HepG2 (cell line): ENCODE results near the gene LRIG1. TPM values are rescaled to one million over a fixed set of nuclear protein-coding genes. Genes with fewer than 3 reads are reported as not detected.

Source experiments
- ATAC-seq: fragments of 200-7000 bp; cut with Tn5 transposase; 3 replicates; pipeline ENCODE4 v1.9.1; 2020; ENCODE audit warnings: mild to moderate bottlenecking, moderate library complexity
- BruUV-seq: library from RNA; stranded (reverse); fragments of 400-500 nt; replicated peaks from 2 replicates; lab custom pipeline; 2021; lab: Mats Ljungman, UMichigan
- CTCF ChIA-PET: fragments of 300-600 bp; formaldehyde crosslinking; extraction: SDS; loops from one replicate; lab custom pipeline; 2021; ENCODE audit warnings: low total read pairs, inconsistent platforms, low intra/inter-chr PET ratio; lab: Yijun Ruan, JAX
- POLR2A ChIA-PET: fragments of 350-600 bp; sonication (Branson Sonifier 250); formaldehyde crosslinking; loops from one replicate; lab custom pipeline; 2020; ENCODE audit warnings: antibody characterized with exemption, inconsistent platforms; lab: Yijun Ruan, JAX
- DNase-seq: peaks from one replicate; pipeline ENCODE4 v3.0.0-alpha.2; 2015; ENCODE audit warnings: low spot score
- FAIRE-seq: peaks from 3 replicates; lab custom pipeline; 2011; peaks lifted over from hg19 to GRCh38; lab: Jason Lieb, UNC
- H2AFZ ChIP-seq: one replicate; pipeline ENCODE4 v1.6.1; 2011; ENCODE audit warnings: low read length, inconsistent platforms
- H3K27ac ChIP-seq: fragments of 300-600 bp; 3 replicates; pipeline ENCODE4 v1.8.0; 2011; ENCODE audit warnings: mixed run types, mild to moderate bottlenecking, mixed read lengths, low read length, inconsistent platforms; ENCODE audit not compliant: insufficient read depth; ENCODE audit errors: extremely low read length
- H3K27me3 ChIP-seq, 2 experiments: fragments of 200-600 bp in 1 of 2; 2 replicates in 1 of 2; 3 replicates in 1 of 2; pipeline versions ENCODE4 v1.6.0 to v1.8.0; 2011; ENCODE audit warnings: low read length in 2 of 2, mild to moderate bottlenecking in 2 of 2, moderate library complexity in 2 of 2, inconsistent platforms in 1 of 2; ENCODE audit not compliant: insufficient read depth in 2 of 2, control insufficient read depth in 1 of 2
- H3K36me3 ChIP-seq, 2 experiments: fragments of 200-600 bp in 1 of 2; replicated peaks in 1 of 2; 2 replicates in 1 of 2; 3 replicates in 1 of 2; pipeline versions ENCODE4 v1.5.1 to v1.8.0; 2011; ENCODE audit warnings: low read length in 2 of 2, inconsistent platforms in 1 of 2; ENCODE audit not compliant: insufficient read depth in 2 of 2, control insufficient read depth in 1 of 2
- H3K4me1 ChIP-seq: 2 replicates; pipeline ENCODE4 v1.5.1; 2012; ENCODE audit warnings: low read length, inconsistent platforms; ENCODE audit not compliant: insufficient read depth
- H3K4me2 ChIP-seq: 2 replicates; pipeline ENCODE4 v1.6.0; 2011; ENCODE audit warnings: low read depth, low read length, inconsistent platforms
- H3K4me3 ChIP-seq, 3 experiments: fragments of 200-600 bp in 1 of 3; sonication (generic), shearing (Covaris generic) in 1 of 3; replicated peaks in 1 of 3; 2 replicates each; pipeline ENCODE4 v1.5.1; 2011 to 2016; ENCODE audit warnings: low read length in 3 of 3, inconsistent platforms in 2 of 3, low read depth in 2 of 3, mild to moderate bottlenecking in 2 of 3, control low read depth in 1 of 3, mixed read lengths in 1 of 3; ENCODE audit not compliant: insufficient read depth in 1 of 3
- H3K79me2 ChIP-seq: one replicate; pipeline ENCODE4 v1.6.1; 2011; ENCODE audit warnings: low read length, inconsistent platforms; ENCODE audit not compliant: insufficient read depth
- H3K9ac ChIP-seq: 2 replicates; pipeline ENCODE4 v1.6.0; 2011; ENCODE audit warnings: mild to moderate bottlenecking, low read depth, low read length, inconsistent platforms; ENCODE audit not compliant: insufficient read depth
- H3K9me3 ChIP-seq: 2 replicates; pipeline ENCODE4 v1.5.1; 2012; ENCODE audit warnings: mild to moderate bottlenecking, low read length
- H4K20me1 ChIP-seq: 2 replicates; pipeline ENCODE4 v1.6.0; 2011; ENCODE audit warnings: inconsistent platforms, mild to moderate bottlenecking, low read length, moderate library complexity; ENCODE audit not compliant: insufficient read depth
- HES4 ChIP-seq: sonication (generic); formaldehyde crosslinking; IDR thresholded peaks from 2 replicates; pipeline ENCODE4 v1.9.0; 2021; ENCODE audit warnings: mild to moderate bottlenecking, missing genetic modification reagents, borderline replicate concordance
- MEIS1 ChIP-seq: sonication (generic); formaldehyde crosslinking; IDR thresholded peaks from 2 replicates; pipeline ENCODE4 v1.9.0; 2021; ENCODE audit warnings: mild to moderate bottlenecking, missing genetic modification reagents, moderate library complexity, borderline replicate concordance
- PRMT3 ChIP-seq: sonication (generic); formaldehyde crosslinking; IDR thresholded peaks from 2 replicates; pipeline ENCODE4 v1.8.1; 2022; ENCODE audit warnings: low read depth, mild to moderate bottlenecking, moderate library complexity, missing genetic modification reagents, borderline replicate concordance
- TBX3 ChIP-seq: fragments of 450-650 bp; IDR thresholded peaks from 2 replicates; pipeline ENCODE4 v1.6.1; 2017; ENCODE audit warnings: antibody characterized with exemption, mild to moderate bottlenecking, inconsistent platforms, borderline replicate concordance
- ZBTB21 ChIP-seq: sonication (generic); formaldehyde crosslinking; IDR thresholded peaks from 2 replicates; pipeline ENCODE4 v1.4.0; 2020; ENCODE audit warnings: missing genetic modification reagents
- ZNF431 ChIP-seq: sonication (generic); formaldehyde crosslinking; IDR thresholded peaks from 2 replicates; pipeline ENCODE4 v1.9.0; 2022; ENCODE audit warnings: missing genetic modification reagents, low read depth, mild to moderate bottlenecking, borderline replicate concordance
- ZNF629 ChIP-seq: sonication (generic); formaldehyde crosslinking; conservative IDR thresholded peaks from 2 replicates; pipeline ENCODE4 v1.5.0; 2020; ENCODE audit warnings: missing genetic modification reagents
- WGBS: methylation state at CpG from one replicate; pipeline ENCODE4 v1.1.6; 2017; ENCODE audit warnings: low lambda C conversion rate; 5-methylcytosine and 5-hydroxymethylcytosine counted together
- in situ Hi-C: cut with HindIII; loops from 2 replicates; pipeline ENCODE4 v1.10.0; 2017; ENCODE audit warnings: low pct_unique_long_range_greater_than_20kb; ENCODE audit not compliant: extremely low pct_ligation_motif_present
- intact Hi-C: fragments of 100-400 bp; cut with micrococcal nuclease; formaldehyde crosslinking; loops from one replicate; pipeline ENCODE4 v1.10.0; 2022; ENCODE audit not compliant: unreplicated experiment
- polyA plus RNA-seq, 8 experiments: library from polyadenylated mRNA; depleted of rRNA in 3 of 8; stranded (reverse) in 7 of 8; unstranded in 1 of 8; fragments of >200 nt; fragmentation: Illumina TruSeq in 4 of 8; extraction: Trizol in 4 of 8; gene quantifications; 2 replicates each; pipeline versions ENCODE4 v1.2.1 to v1.2.3, GENCODE V29; 2011 to 2016; ENCODE audit warnings: low read depth in 4 of 8, missing spikeins in 1 of 8, mixed read lengths in 1 of 8; ENCODE audit not compliant: insufficient read depth in 1 of 8
- total RNA-seq, 5 experiments: library from RNA; depleted of rRNA; stranded (reverse); fragments of >200 nt; fragmentation: Illumina TruSeq; extraction: Trizol; gene quantifications; 2 replicates each; pipeline ENCODE4 v1.2.3, GENCODE V29; 2016; ENCODE audit warnings: low read depth in 1 of 5
- TF ChIP-seq, protein P1 (sequence below): sonication (generic); formaldehyde crosslinking; IDR thresholded peaks from 2 replicates; pipeline ENCODE4 v1.5.0; 2020; ENCODE audit warnings: missing genetic modification reagents

LRIG1 gene
- total and polyA plus RNA-seq, 2 of the 13 experiments (the other 11 are each of a cell fraction or from before 2014, with no cell fraction given): 17.8 to 24.8 TPM

GRCh38 chr3:66506154-66506553 lies 5.3 kb upstream of the LRIG1 start:
- no peak for FAIRE-seq
- H3K4me1 ChIP-seq: peaks cover 37% of the 10 kb centered on the region
- ChIA-PET POLR2A (interaction anchor here (2.7 kb wide), 1 partner anchor 25 kb away, joined by 9 read pairs; no protein-coding TSS in a partner anchor), CTCF (no interaction called here)
- no peaks in the 10 kb centered on the region for H3K9me3 ChIP-seq
- H3K4me3 ChIP-seq: no peak overlapping the region
- peaks cover 0 to 14% of the 10 kb centered on the region in 2 experiments; a peak in 3 of 5 replicates for H3K27me3 ChIP-seq
- H3K27ac ChIP-seq: no peak overlapping the region
- ATAC-seq: no peak
- DNase-seq: no peak
- H4K20me1 ChIP-seq: no peaks in the 10 kb centered on the region
- H3K36me3 ChIP-seq: no peaks in the 10 kb centered on the region
- H3K79me2 ChIP-seq: no peaks in the 10 kb centered on the region
- H3K9ac ChIP-seq: no peak overlapping the region
- BruUV-seq: no TSS peak
- WGBS: 79% methylated on average over 6 of the region's 6 CpGs
- intact Hi-C loops: loop anchor here (10.0 kb wide), 1 partner anchor 231 kb away; no protein-coding TSS in a partner anchor
- no peak overlapping the region for H3K4me2 ChIP-seq
- in situ Hi-C loops: no loop called here
- TF ChIP-seq PRMT3 (CRISPR knock-in tag): no peak
- peak; percentile 77 for TF ChIP-seq ZNF629 (CRISPR knock-in tag)
- no peak overlapping the region for H2AFZ ChIP-seq

GRCh38 chr3:66504850-66505641 lies 4.2 kb upstream of the LRIG1 start:
- BruUV-seq: no TSS peak
- Histone ChIP-seq H3K36me3 (no peaks in the 10 kb centered on the region), H3K27me3 (peaks cover 0 to 14% of the 10 kb centered on the region in 2 experiments; a peak in 3 of 5 replicates), H3K27ac (no peak overlapping the region), H3K9me3 (no peaks in the 10 kb centered on the region), H2AFZ (no peak overlapping the region), H3K79me2 (peaks cover under 1% of the 10 kb centered on the region), H4K20me1 (no peaks in the 10 kb centered on the region), H3K4me2 (peak overlapping the region; percentile 54), H3K9ac (no peak overlapping the region), H3K4me1 (peaks cover 37% of the 10 kb centered on the region), H3K4me3 (peak overlapping the region in 1 of 3 experiments; percentile 27; a peak in 1 of 6 replicates)
- intact Hi-C loops: loop anchor here (5.0 to 10.0 kb wide), 3 partner anchors 63 to 317 kb away; no protein-coding TSS in a partner anchor
- ATAC-seq: no peak
- FAIRE-seq: no peak
- in situ Hi-C loops: no loop called here
- POLR2A ChIA-PET: interaction anchor here (0.6 to 2.7 kb wide), 4 partner anchors 24 to 505 kb away, joined by 3 to 9 read pairs (median 4); no protein-coding TSS in a partner anchor
- CTCF ChIA-PET: no interaction called here
- WGBS: 5% methylated on average over 7 of the region's 7 CpGs
- no peak for DNase-seq
- TF ChIP-seq HES4 (CRISPR knock-in tag) (no peak), ZBTB21 (CRISPR knock-in tag) (peak; percentile 22; the same call in 1 of the 2 replicates), MEIS1 (CRISPR knock-in tag) (no peak), ZNF431 (CRISPR knock-in tag) (no peak), TBX3 (no peak)
- TF ChIP-seq, protein P1, sequence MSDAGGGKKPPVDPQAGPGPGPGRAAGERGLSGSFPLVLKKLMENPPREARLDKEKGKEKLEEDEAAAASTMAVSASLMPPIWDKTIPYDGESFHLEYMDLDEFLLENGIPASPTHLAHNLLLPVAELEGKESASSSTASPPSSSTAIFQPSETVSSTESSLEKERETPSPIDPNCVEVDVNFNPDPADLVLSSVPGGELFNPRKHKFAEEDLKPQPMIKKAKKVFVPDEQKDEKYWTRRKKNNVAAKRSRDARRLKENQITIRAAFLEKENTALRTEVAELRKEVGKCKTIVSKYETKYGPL (CRISPR knock-in tag): no peak
